Cardiac ventricle fibroblast (primary cell): Measurements from ENCODE around the gene CA5B. TPM values are rescaled to one million over a fixed set of nuclear protein-coding genes. Genes with fewer than 3 reads are reported as not detected.

ENCODE experiments used
- total RNA-seq: library from RNA; depleted of rRNA; stranded (reverse); fragments of >200 nt; gene quantifications from 2 replicates; pipeline ENCODE4 v1.2.3, GENCODE V29; 2015

CA5B gene, protein sequence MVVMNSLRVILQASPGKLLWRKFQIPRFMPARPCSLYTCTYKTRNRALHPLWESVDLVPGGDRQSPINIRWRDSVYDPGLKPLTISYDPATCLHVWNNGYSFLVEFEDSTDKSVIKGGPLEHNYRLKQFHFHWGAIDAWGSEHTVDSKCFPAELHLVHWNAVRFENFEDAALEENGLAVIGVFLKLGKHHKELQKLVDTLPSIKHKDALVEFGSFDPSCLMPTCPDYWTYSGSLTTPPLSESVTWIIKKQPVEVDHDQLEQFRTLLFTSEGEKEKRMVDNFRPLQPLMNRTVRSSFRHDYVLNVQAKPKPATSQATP
- total RNA-seq: 5.1 and 11.0 TPM in 2 replicates

DNA sequence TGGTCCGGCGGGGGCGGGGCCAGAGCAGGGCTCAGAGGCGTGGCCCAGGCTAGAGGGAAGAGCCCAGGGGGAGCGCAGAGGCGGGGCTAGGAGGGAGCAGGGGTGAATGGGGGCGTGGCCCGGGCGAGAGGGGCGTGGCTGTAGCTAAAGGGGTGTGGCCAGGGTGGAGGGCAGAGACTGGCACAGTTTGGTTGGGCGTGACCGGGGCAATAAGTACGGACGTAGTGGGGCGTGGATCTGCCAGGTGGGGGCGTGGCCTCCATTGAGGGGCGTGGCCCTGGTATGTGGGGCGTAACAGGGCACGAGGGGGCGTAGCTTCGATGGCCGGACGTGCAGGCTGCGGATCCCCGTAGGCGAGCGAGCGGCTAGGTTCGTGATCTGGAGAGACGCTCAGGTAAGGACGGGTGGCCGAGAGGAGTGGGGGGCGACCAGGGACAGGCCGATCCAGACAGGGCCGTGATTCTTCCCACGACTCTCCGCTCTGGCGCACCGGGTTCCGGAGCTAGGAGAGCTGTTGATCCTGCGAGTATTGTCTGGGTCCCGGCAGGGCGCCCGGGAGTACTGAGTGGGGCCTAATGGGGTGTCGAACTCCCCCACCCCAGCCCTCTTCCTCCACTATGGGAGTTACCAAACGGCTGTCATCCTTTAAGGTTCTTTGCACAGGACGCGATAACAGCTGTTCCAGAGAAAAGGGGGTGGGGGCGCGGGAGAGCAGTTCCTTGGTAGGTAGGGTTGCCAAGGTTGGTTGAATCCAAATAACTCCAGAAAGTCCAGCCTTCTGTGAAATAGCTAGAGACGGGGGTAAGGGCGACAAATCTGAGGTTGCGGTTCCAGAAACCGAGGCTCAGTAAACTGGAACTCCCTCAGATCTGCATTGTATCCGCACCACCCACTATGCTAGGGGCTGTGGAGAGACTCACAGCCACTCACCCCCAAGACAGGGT, at the start of gene CA5B:
Gene CA5B (plus strand): TSS at position 312 of the 944 bp plus-strand sequence. CDS start 11,754 bp downstream, outside the sequence.

DNA sequence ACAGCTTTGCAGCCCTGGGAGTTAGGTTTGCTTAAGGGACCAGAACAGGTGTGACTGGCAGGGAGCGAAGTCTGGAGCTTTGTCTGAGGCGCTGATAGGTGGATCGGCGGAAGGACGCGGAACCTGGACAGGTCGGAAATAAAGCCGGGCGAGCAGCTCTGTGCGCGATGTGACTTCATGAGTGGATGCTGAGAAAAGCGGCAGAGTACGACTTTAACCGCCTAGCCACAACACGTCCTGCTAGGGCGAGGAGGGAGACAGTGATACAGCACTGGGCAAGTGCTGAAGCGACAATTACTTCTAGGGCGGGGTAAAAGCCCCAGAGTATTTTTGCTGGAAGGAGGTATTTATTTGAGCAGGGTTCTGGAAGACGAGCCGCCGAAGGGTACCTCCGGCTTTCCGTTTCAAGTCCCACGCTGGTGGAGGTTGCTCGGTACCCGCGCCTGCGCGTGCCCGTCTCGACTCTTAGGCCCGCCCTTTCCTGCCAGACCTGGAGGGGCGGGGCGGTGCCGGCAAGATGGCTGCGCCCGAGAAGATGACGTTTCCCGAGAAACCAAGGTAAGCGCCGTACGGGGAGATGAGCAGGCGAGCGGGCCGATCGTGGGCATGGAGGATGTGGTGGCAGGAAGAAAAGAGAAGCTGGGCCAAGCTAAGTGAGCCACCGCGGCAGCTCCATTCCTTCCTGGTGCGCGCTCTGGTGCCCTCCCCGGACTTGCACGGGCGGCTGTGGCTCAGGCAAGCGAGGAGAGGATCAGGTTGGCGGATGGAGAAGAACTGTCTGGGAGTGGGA, 52.1 kb downstream of the CA5B start, which contains the start of gene ZRSR2:
Gene ZRSR2 (plus strand): TSS at position 506 of the 790 bp plus-strand sequence. CDS start 12 bp downstream, at position 518.

Other genes with a start within 250 kb of the CA5B start
- 31.3 and 47.2 TPM in 2 replicates for gene PIR, start 244.9 kb upstream of the CA5B start, total RNA-seq
- 0.15 TPM in 1 of 2 replicates, not detected in the other for gene BMX, start 237.5 kb upstream of the CA5B start, total RNA-seq
- 0.06 and 0.24 TPM in 2 replicates for gene ACE2, start 137.3 kb upstream of the CA5B start, total RNA-seq
- 0.10 and 0.12 TPM in 2 replicates for gene CLTRN, start 73.5 kb upstream of the CA5B start, total RNA-seq
- gene ZRSR2, start 52.2 kb downstream of the CA5B start, total RNA-seq: 2.6 TPM in 2 replicates
- 11.2 TPM in 2 replicates for gene AP1S2, start 116.5 kb downstream of the CA5B start, total RNA-seq